ENCODE results near the gene RBBP5.
A peak's percentile ranks its signal among the peaks of the same experiment; 100 is the strongest.

The RBBP5 gene

GRCh38 chr1:205128050-205128449 lies 6.3 kb upstream of the RBBP5 start:
- DNase-seq, result no peak

GRCh38 chr1:205127646-205128045 lies 5.9 kb upstream of the RBBP5 start:
- no peak for DNase-seq

- DNase-seq, result no peak
These were observed 2.9 kb upstream of the RBBP5 start for GRCh38 chr1:205124726-205125125.

GRCh38 chr1:205122489-205122882 lies 708 bp upstream of the RBBP5 start:
- DNase-seq, result peak; percentile 30

GRCh38 chr1:205118752-205119151 lies 3.0 kb downstream of the RBBP5 start:
- no peak for DNase-seq

DNA sequence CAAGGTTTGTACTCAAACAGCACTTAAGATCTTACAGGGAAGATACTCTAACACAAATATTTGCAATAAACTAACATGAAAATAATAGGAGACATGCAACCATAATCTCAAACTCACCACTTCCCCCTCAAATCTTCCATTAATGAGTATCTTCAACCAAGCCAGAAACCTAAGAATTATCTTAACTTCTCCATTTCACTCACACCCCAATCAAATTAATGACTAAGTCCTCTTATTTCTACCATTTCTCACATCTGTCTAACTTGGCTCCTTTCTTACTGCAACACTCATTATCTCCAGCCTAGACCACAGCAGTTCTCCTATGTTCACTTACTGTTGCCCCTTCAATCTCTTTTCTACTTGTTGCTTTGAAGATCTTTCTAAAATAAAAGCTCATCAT lies 10.4 kb downstream of the RBBP5 start:
- DNase-seq, result no peak

GRCh38 chr1:205109711-205110110 lies 12.1 kb downstream of the RBBP5 start:
- DNase-seq, result no peak

GRCh38 chr1:205109269-205109668 lies 12.5 kb downstream of the RBBP5 start:
- no peak for DNase-seq

- no peak for DNase-seq
These were observed 13.3 kb downstream of the RBBP5 start for GRCh38 chr1:205108464-205108863.

DNA sequence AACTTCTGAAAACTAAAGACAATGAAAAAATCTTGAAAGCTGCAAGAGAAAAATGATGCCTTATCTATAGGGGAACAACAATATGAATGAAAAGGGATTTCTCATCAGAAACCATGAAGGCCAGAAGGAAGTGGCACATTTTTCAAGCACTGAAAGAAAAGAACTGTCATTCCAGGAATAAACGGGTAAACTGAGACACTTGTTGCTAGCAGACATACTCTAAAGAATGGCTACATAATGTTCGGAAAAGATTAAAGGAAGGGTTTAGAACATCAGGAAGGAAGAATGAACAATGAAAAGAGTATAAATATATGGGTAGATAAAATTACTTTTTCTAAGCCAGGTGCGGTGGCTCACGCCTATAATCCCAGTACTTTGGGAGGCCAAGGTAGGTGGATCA lies 14.5 kb downstream of the RBBP5 start:
- DNase-seq, result no peak

GRCh38 chr1:205102404-205102803 lies 19.4 kb downstream of the RBBP5 start:
- no peak for DNase-seq

DNA sequence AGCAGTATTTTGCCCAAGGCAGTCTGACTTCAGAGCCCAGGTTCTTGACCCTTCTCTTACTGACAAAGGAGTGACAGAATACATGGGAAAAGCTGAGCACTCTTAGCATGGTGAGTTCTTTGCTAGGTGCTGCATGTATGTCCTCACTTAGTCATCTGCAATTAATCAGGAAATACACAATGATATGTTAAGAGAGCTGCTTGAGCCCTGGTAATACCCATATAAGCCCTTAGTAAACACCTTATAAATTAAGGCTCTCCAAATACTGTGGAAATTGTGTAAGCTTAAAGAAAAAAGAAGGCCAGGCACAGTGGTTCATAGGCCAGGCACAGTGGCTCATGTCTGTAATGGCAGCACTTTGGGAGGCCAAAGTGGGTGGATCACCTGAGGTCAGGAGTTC lies 23.5 kb downstream of the RBBP5 start:
- no peak for DNase-seq

DNA sequence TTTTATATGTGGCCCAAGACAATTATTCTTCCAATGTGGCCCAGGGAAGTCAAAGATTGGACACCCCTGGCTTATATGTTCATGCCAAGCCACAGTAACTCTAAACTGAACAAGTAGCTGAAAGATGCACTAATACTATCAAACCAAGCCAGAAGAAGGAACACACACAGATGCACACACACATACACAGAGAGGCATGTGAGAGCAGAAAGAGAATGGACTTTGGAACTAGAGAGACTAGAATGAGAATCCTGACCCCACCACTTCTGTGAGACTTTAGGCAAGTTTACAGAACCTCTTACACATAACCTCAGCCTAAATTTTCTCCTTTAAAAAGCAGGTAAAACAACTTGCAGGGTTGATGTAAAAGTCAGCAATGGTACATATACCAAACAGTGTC lies 26.4 kb downstream of the RBBP5 start:
- DNase-seq, result no peak

- peak; percentile 22 for DNase-seq
These were observed 30.6 kb downstream of the RBBP5 start for GRCh38 chr1:205091043-205091740.

DNA sequence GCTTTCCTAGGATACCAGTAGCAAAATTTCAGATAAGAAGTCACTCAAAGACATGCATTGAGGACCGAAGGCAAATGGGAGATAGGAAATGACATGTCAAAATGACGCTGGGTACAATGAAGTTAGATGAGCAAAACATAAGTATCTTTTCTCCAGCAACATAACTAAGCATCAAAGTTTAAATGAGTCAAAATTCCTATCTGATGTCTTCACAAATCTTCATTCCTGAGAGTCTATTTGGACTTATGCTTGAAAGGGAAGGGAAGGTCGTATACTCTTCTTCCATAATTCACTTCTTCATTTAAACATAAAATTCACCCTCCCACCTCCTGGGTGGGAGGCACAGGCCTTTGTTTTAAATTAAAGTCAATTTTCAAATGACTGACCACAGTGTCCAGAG lies 33.4 kb downstream of the RBBP5 start:
- DNase-seq, result no peak

GRCh38 chr1:205084360-205084759 lies 37.4 kb downstream of the RBBP5 start, which contains the start of gene TMEM81:
Gene TMEM81, minus strand, starts transcription at chr1:205084460. Its CDS starts 140 bp downstream, at chr1:205084320.
- no peak for DNase-seq

DNA sequence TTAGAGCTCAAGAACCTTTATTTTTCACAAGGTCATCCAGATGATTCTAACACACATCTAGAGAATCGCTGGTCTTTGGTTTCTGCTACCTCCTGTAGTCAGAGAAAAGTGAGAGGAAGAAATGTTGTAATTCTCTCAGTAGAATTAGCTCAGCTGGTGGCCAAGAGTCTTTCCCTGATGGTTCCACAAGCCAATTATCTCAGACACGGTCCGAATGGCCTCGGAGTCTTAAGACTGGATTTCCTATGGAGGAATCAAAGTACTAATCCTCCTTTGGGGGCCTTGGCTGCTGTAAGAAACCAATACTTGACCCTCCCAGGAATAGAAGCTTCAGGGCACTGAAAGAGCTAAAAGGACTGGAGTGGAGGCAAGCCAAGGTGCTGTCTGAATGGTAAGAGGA lies 39.3 kb downstream of the RBBP5 start:
- no peak for DNase-seq

GRCh38 chr1:205077934-205078311 lies 43.9 kb downstream of the RBBP5 start:
- DNase-seq, result no peak

GRCh38 chr1:205077158-205077933 lies 44.4 kb downstream of the RBBP5 start:
- no peak for DNase-seq

DNA sequence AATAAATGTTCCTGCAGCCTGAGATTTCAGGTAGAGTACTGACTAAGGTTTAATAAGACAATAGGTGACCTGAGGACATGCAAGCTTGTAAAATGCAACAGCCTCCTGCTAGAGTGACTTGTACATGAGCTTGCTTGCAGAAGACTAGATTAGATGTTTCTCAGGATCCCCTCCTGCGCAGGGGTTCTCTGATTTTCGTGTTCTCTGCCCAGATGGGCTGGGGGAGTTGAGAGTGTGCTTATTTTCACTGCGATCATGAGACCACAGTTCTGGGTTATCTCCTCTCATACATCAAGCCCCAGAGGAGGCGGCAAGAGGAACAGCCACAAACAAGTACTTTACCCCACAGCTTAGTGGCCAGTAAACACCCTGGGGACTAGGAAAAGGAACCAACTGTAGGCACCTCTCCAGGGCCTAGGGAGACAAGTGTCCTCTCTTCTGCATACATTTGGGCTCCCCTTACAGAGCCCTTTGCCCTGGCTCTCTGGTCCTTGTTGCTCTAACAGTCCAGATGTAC lies 45.5 kb downstream of the RBBP5 start:
- no peak for DNase-seq

DNA sequence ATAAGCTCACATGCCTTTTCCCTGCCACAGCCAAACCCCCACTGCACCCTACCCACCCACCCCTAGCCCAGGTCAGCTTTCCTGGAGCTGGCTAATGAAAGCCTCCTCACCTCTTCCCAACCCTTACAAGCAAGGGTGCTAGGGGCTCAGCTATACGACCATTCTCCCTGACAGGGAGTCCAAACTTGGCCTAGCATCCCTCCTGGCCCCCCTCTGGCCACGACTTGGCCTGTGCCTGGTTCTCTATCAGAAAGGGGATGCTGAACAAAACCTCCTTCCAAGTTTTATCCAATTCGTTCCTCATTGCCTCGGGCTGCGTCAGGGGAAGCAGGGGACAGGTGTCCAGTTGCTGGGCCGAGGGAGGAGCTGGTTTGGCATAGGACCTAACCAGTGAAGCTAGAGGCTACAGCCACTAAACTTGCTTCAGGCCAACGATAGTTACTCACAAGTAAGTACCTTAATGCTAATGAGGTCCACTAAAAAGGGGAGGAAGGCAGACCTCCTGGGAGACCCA lies 46.1 kb downstream of the RBBP5 start:
- no peak for DNase-seq

DNA sequence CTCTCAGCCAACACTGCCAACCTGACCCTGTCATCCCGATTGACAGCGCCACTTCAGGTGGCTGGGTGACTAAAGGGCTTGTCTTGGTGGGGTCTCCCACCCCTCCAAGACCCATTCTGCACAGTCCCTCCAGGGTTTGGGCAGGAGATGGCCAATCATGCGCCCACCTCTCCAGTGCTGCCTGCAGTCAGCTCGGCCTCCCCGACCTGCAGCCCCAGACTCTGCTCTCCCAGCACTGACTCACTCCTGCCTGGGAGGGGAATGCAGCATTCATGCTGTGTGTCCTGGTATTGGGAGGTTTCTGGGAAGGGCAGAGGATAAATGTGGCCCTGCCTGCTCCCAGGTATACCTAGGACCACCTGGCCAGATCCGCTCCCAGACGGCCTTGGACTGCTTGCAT lies 47.3 kb downstream of the RBBP5 start:
- DNase-seq, result no peak

DNA sequence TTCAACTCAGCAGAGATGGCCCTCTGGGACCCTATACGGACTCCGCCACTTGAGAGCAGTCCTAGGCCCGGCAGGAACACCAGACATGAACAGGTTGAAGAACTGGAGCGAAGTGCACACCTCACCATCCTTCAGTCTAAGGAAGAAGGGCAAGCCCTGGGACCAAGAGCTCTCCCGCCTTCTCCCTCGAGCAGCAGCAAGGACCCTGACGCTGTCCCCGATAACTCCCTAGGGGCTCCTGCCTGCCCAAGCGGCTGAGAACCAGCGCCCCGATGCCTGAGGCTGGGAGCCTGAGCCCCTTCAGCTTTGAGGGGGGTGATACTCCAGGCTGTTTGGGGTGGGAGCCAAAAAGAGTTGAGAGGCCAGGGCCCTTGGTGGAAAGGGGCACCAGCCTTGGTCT lies 47.7 kb downstream of the RBBP5 start:
- DNase-seq, result no peak

DNA sequence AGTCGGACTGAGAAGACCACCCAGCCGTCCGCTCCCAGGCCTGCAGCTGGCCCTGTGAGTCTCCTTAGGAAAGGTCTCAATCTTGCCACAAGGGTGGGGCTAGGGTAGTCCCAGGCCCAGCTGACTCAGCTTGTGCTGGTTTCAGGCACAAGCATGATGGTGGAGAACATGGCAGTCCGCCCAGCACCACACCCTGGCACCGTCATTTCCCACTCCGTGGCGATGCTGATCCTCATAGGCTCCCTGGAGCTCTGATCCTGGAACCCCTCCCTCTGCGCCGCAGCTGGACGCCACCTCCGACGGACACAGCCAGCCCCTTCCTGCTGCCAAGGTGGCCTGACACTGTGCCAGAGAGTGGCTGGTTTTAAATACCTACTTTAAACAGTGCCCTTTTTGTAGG lies 48.3 kb downstream of the RBBP5 start:
- no peak for DNase-seq
